ENCODE data around the gene NAA35. TPM values are rescaled to one million over a fixed set of nuclear protein-coding genes. Genes with fewer than 3 reads are reported as not detected.
A peak's percentile ranks its signal among the peaks of the same experiment; 100 is the strongest.

Gene NAA35
- total and polyA plus RNA-seq, 2 experiments from 2014 or later: 19.7 to 22.0 TPM

GRCh38 chr9:85995097-85995496 is 54.2 kb downstream of the NAA35 start:
- Histone ChIP-seq H3K36me3 (ENCODE audit: low read depth) (peaks cover 19% of the 10 kb centered on the region), H3F3A (ENCODE audit: insufficient read depth) (no peaks in the 10 kb centered on the region), H3K27ac (no peak overlapping the region), H3K27me3 (replicated peaks; ENCODE audit: insufficient read depth) (no peaks in the 10 kb centered on the region), H3K4me3 (no peak overlapping the region), H3K9ac (no peak overlapping the region), H4K20me1 (ENCODE audit: insufficient read depth) (no peaks in the 10 kb centered on the region), H3K79me2 (ENCODE audit: insufficient read depth) (peaks cover 13% of the 10 kb centered on the region), H3K9me3 (ENCODE audit: low read depth) (no peaks in the 10 kb centered on the region), H3K4me1 (ENCODE audit: insufficient read depth) (no peaks in the 10 kb centered on the region), H2AFZ (no peak overlapping the region), H3K4me2 (ENCODE audit: unreplicated experiment) (no peak overlapping the region), H3K9me2 (ENCODE audit: insufficient read depth) (no peaks in the 10 kb centered on the region)
- no peak for DNase-seq
- in situ Hi-C loops (cut with MboI): no loop called here
- no peak for TF ChIP-seq EZH2phosphoT487 (IDR thresholded peaks at IDR 0.05; ENCODE audit: insufficient read depth, low read depth)
- no peak for TF ChIP-seq EZH2 (IDR thresholded peaks at IDR 0.05; ENCODE audit: insufficient read depth, poor library complexity, severe bottlenecking)

GRCh38 chr9:85995599-85995998 is 54.7 kb downstream of the NAA35 start:
- Histone ChIP-seq H3K9me2 (ENCODE audit: insufficient read depth) (no peaks in the 10 kb centered on the region), H3K9me3 (ENCODE audit: low read depth) (no peaks in the 10 kb centered on the region), H3K27ac (no peak overlapping the region), H3K27me3 (replicated peaks; ENCODE audit: insufficient read depth) (no peaks in the 10 kb centered on the region), H4K20me1 (ENCODE audit: insufficient read depth) (no peaks in the 10 kb centered on the region), H3K9ac (no peak overlapping the region), H3K79me2 (ENCODE audit: insufficient read depth) (peaks cover 13% of the 10 kb centered on the region), H3K36me3 (ENCODE audit: low read depth) (peaks cover 19% of the 10 kb centered on the region), H3K4me2 (ENCODE audit: unreplicated experiment) (no peak overlapping the region), H2AFZ (no peak overlapping the region), H3K4me1 (ENCODE audit: insufficient read depth) (no peaks in the 10 kb centered on the region), H3F3A (ENCODE audit: insufficient read depth) (no peaks in the 10 kb centered on the region), H3K4me3 (no peak overlapping the region)
- no peak for DNase-seq
- TF ChIP-seq EZH2phosphoT487 (IDR thresholded peaks at IDR 0.05; ENCODE audit: insufficient read depth, low read depth): no peak
- 97 to 100% methylated on average over 1 of the region's 1 CpG for WGBS, 2 experiments (ENCODE audit: low coverage in 1 of 2, low lambda C conversion rate in 2 of 2, missing lambda C conversion rate in 2 of 2)
- in situ Hi-C loops (cut with MboI): no loop called here

GRCh38 chr9:86005253-86005775 is 64.4 kb downstream of the NAA35 start:
- 100% methylated on average over 1 of the region's 1 CpG for WGBS, 2 experiments (ENCODE audit: low coverage in 1 of 2, low lambda C conversion rate in 2 of 2, missing lambda C conversion rate in 2 of 2)
- no peak overlapping the region for H3K4me3 ChIP-seq
- no peaks in the 10 kb centered on the region for H3K9me2 ChIP-seq (ENCODE audit: insufficient read depth)
- in situ Hi-C loops (cut with MboI): no loop called here
- H3K36me3 ChIP-seq (ENCODE audit: low read depth): peaks cover 66% of the 10 kb centered on the region
- no peak overlapping the region for H3K9ac ChIP-seq
- TF ChIP-seq EZH2phosphoT487 (IDR thresholded peaks at IDR 0.05; ENCODE audit: insufficient read depth, low read depth) (no peak), EZH2 (IDR thresholded peaks at IDR 0.05; ENCODE audit: insufficient read depth, poor library complexity, severe bottlenecking) (no peak)
- H3K9me3 ChIP-seq (ENCODE audit: low read depth): no peaks in the 10 kb centered on the region
- H3K79me2 ChIP-seq (ENCODE audit: insufficient read depth): peaks cover 10% of the 10 kb centered on the region
- no peak overlapping the region for H2AFZ ChIP-seq
- no peak overlapping the region for H3K4me2 ChIP-seq (ENCODE audit: unreplicated experiment)
- DNase-seq: no peak
- no peaks in the 10 kb centered on the region for H3K27me3 ChIP-seq (replicated peaks; ENCODE audit: insufficient read depth)
- no peaks in the 10 kb centered on the region for H3F3A ChIP-seq (ENCODE audit: insufficient read depth)
- no peak overlapping the region for H3K27ac ChIP-seq
- no peaks in the 10 kb centered on the region for H3K4me1 ChIP-seq (ENCODE audit: insufficient read depth)
- H4K20me1 ChIP-seq (ENCODE audit: insufficient read depth): no peaks in the 10 kb centered on the region

GRCh38 chr9:86009133-86009532 is 68.2 kb downstream of the NAA35 start:
- DNase-seq: no peak
- no peak overlapping the region for H2AFZ ChIP-seq
- no peaks in the 10 kb centered on the region for H3K9me3 ChIP-seq (ENCODE audit: low read depth)
- in situ Hi-C loops (cut with MboI): no loop called here
- no peaks in the 10 kb centered on the region for H3K79me2 ChIP-seq (ENCODE audit: insufficient read depth)
- H3F3A ChIP-seq (ENCODE audit: insufficient read depth): no peaks in the 10 kb centered on the region
- H3K27me3 ChIP-seq (replicated peaks; ENCODE audit: insufficient read depth): no peaks in the 10 kb centered on the region
- 97 to 98% methylated on average over 2 of the region's 2 CpGs for WGBS, 2 experiments (ENCODE audit: low coverage in 1 of 2, low lambda C conversion rate in 2 of 2, missing lambda C conversion rate in 2 of 2)
- no peaks in the 10 kb centered on the region for H3K9me2 ChIP-seq (ENCODE audit: insufficient read depth)
- no peak overlapping the region for H3K4me2 ChIP-seq (ENCODE audit: unreplicated experiment)
- no peak overlapping the region for H3K4me3 ChIP-seq
- no peak overlapping the region for H3K9ac ChIP-seq
- peaks cover 74% of the 10 kb centered on the region for H3K36me3 ChIP-seq (ENCODE audit: low read depth)
- H3K27ac ChIP-seq: no peak overlapping the region
- no peaks in the 10 kb centered on the region for H3K4me1 ChIP-seq (ENCODE audit: insufficient read depth)
- H4K20me1 ChIP-seq (ENCODE audit: insufficient read depth): no peaks in the 10 kb centered on the region
- no peak for TF ChIP-seq EZH2 (IDR thresholded peaks at IDR 0.05; ENCODE audit: insufficient read depth, poor library complexity, severe bottlenecking)
- TF ChIP-seq EZH2phosphoT487 (IDR thresholded peaks at IDR 0.05; ENCODE audit: insufficient read depth, low read depth): no peak

- 100% methylated on average over 1 of the region's 1 CpG for WGBS, 2 experiments (ENCODE audit: low coverage in 1 of 2, low lambda C conversion rate in 2 of 2, missing lambda C conversion rate in 2 of 2)
- no peak for TF ChIP-seq EZH2phosphoT487 (IDR thresholded peaks at IDR 0.05; ENCODE audit: insufficient read depth, low read depth)
- TF ChIP-seq EZH2 (IDR thresholded peaks at IDR 0.05; ENCODE audit: insufficient read depth, poor library complexity, severe bottlenecking): no peak
- DNase-seq: peak; percentile 10
These were observed 79.8 kb downstream of the NAA35 start for GRCh38 chr9:86020731-86021130.

More at GRCh38 chr9:86020731-86021130, 79.8 kb downstream of the NAA35 start:
- peaks cover 52% of the 10 kb centered on the region for H3K36me3 ChIP-seq (ENCODE audit: low read depth)
- H3K4me2 ChIP-seq (ENCODE audit: unreplicated experiment): no peak overlapping the region
- no peaks in the 10 kb centered on the region for H3K27me3 ChIP-seq (replicated peaks; ENCODE audit: insufficient read depth)
- H3K9me2 ChIP-seq (ENCODE audit: insufficient read depth): no peaks in the 10 kb centered on the region
- no peak overlapping the region for H3K27ac ChIP-seq
- peaks cover 5% of the 10 kb centered on the region; the same call in 1 of the 2 replicates for H3F3A ChIP-seq (ENCODE audit: insufficient read depth)
- no peaks in the 10 kb centered on the region for H3K4me1 ChIP-seq (ENCODE audit: insufficient read depth)
- no peaks in the 10 kb centered on the region for H4K20me1 ChIP-seq (ENCODE audit: insufficient read depth)
- no peak overlapping the region for H3K4me3 ChIP-seq
- no peak overlapping the region for H3K9ac ChIP-seq
- no peaks in the 10 kb centered on the region for H3K79me2 ChIP-seq (ENCODE audit: insufficient read depth)
- H3K9me3 ChIP-seq (ENCODE audit: low read depth): no peaks in the 10 kb centered on the region
- in situ Hi-C loops (cut with MboI): no loop called here
- H2AFZ ChIP-seq: no peak overlapping the region

Data from GM23248 (cell line).